GM12891 (cell line): ENCODE results near the gene HJURP.

Experiments used
- POLR2A ChIP-seq: IDR thresholded peaks from 2 replicates; pipeline ENCODE4 v1.6.1; 2011; ENCODE audit warnings: low read depth, low read length, control low read depth
- POLR2AphosphoS5 ChIP-seq: IDR thresholded peaks from 2 replicates; pipeline ENCODE4 v1.6.1; 2011; ENCODE audit warnings: low read depth, low read length, control low read depth
- TAF1 ChIP-seq: IDR thresholded peaks from 2 replicates; pipeline ENCODE4 v1.6.1; 2011; ENCODE audit warnings: low read depth, low read length, control low read depth

DNA sequence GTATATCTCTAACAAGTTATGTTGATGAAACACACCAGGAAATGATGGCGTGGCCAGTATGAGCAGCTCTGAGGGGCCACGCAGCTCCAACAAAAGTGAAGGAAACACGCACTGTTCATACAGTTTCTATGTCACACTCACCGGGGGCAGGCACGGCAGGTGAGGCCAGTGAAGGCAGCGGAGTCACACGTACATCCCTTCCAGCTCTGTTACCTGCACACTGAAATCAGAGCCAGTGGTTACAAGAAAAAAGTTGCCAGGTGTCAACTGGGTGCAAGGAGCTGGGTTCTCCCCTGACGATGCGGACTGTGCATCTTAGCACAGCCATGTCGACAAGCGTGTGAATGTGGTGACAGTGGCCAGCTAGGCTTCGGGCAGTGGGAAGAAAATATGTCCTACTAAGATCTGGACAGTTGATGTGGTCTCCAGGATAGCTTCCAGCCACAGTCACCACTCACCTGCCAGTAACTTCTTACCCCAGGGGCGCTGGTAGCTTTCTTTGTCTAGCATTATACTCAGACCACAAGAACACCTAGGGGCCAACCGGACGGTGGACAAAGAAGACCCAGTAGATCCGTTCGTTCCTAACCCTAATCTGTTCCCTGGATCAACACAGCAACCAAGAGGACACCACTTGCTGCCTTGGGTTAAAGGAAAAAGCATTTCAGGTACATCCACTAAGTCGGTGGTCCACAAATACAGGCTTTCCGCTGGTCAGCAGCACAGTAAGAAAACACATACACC, 10.1 kb downstream of the HJURP start:
- TF ChIP-seq TAF1 (no peak), POLR2A (no peak), POLR2AphosphoS5 (no peak; the same call in 1 of the 2 replicates)
